SK-N-SH (cell line): Measurements from ENCODE around the gene KIF4A. TPM values are rescaled to one million over a fixed set of nuclear protein-coding genes. Genes with fewer than 3 reads are reported as not detected.
"Not testable (repeated sequence)": the region's sequence is repeated elsewhere in the genome, so short reads cannot be mapped to it uniquely, and the experiment has no call there.

Source experiments
- CTCF ChIA-PET: fragments of 300-600, 350-600 bp; formaldehyde crosslinking; extraction: SDS; loops from one replicate; lab custom pipeline; 2021; lab: Yijun Ruan, JAX
- POLR2A ChIA-PET: fragments of 350-600 bp; sonication (Branson Sonifier 250); formaldehyde crosslinking; extraction: SDS; loops from one replicate; lab custom pipeline; 2020; ENCODE audit warnings: antibody characterized with exemption, inconsistent platforms; lab: Yijun Ruan, JAX
- DNase-seq: peaks from one replicate; pipeline ENCODE4 v3.0.0; 2012
- H2AFZ ChIP-seq: fragments of 200-600 bp; sonication (generic); 2 replicates; pipeline ENCODE4 v1.8.1; 2016; ENCODE audit warnings: antibody characterized with exemption, mild to moderate bottlenecking, low read depth
- H3F3A ChIP-seq: fragments of 200-600 bp; sonication (generic); replicated peaks from 2 replicates; pipeline ENCODE3; 2016; ENCODE audit warnings: antibody characterized with exemption, mild to moderate bottlenecking; ENCODE audit not compliant: insufficient read depth
- H3K27ac ChIP-seq, 2 experiments: fragments of 200-500 bp in 1 of 2; fragments of 200-600 bp in 1 of 2; sonication (Bioruptor generic) in 1 of 2; sonication (generic), shearing (Covaris generic) in 1 of 2; 2 replicates each; pipeline versions ENCODE4 v1.5.1 to v1.6.1; 2014 to 2016; ENCODE audit warnings: low read depth in 2 of 2, inconsistent platforms in 1 of 2, low read length in 1 of 2, mild to moderate bottlenecking in 1 of 2, mixed read lengths in 1 of 2
- H3K27me3 ChIP-seq: fragments of 200-600 bp; sonication (generic), shearing (Covaris generic); 2 replicates; pipeline ENCODE4 v1.6.1; 2016; ENCODE audit warnings: mixed run types; ENCODE audit not compliant: insufficient read depth
- H3K36me3 ChIP-seq, 2 experiments: fragments of 200-500 bp in 1 of 2; fragments of 200-600 bp in 1 of 2; sonication (Bioruptor generic) in 1 of 2; sonication (generic) in 1 of 2; replicated peaks in 1 of 2; 2 replicates each; pipeline versions ENCODE3 to v1.5.1; 2014 to 2016; ENCODE audit warnings: low read length in 1 of 2, mild to moderate bottlenecking in 1 of 2; ENCODE audit not compliant: insufficient read depth in 2 of 2, control insufficient read depth in 1 of 2
- H3K4me1 ChIP-seq, 2 experiments: fragments of 200-500 bp in 1 of 2; fragments of 200-600 bp in 1 of 2; sonication (Bioruptor generic) in 1 of 2; sonication (generic), shearing (Covaris generic) in 1 of 2; 2 replicates each; pipeline versions ENCODE4 v1.5.1 to v1.6.1; 2014 to 2016; ENCODE audit warnings: low read depth in 1 of 2, low read length in 1 of 2, mixed run types in 1 of 2; ENCODE audit not compliant: insufficient read depth in 2 of 2, control insufficient read depth in 1 of 2
- H3K4me2 ChIP-seq: fragments of 200-600 bp; sonication (generic), shearing (Covaris generic); 2 replicates; pipeline ENCODE4 v1.6.1; 2017; ENCODE audit warnings: mixed run types
- H3K4me3 ChIP-seq, 2 experiments: fragments of 200-500 bp in 1 of 2; fragments of 200-600 bp in 1 of 2; sonication (Bioruptor generic) in 1 of 2; sonication (generic), shearing (Covaris generic) in 1 of 2; 2 replicates each; pipeline versions ENCODE4 v1.5.1 to v1.8.1; 2014 to 2016; ENCODE audit warnings: low read depth in 2 of 2, inconsistent platforms in 1 of 2, low read length in 1 of 2, mild to moderate bottlenecking in 1 of 2, mixed read lengths in 1 of 2, moderate library complexity in 1 of 2
- H3K79me2 ChIP-seq: fragments of 200-600 bp; sonication (generic); 2 replicates; pipeline ENCODE4 v1.8.1; 2017; ENCODE audit warnings: mild to moderate bottlenecking; ENCODE audit not compliant: insufficient read depth
- H3K9ac ChIP-seq: fragments of 200-600 bp; sonication (generic); 2 replicates; pipeline ENCODE4 v1.6.1; 2017; ENCODE audit warnings: mixed run types
- H3K9me2 ChIP-seq: fragments of 200-600 bp; sonication (generic); 2 replicates; pipeline ENCODE4 v1.6.1; 2017; ENCODE audit warnings: mixed run types
- H3K9me3 ChIP-seq: fragments of 200-600 bp; sonication (generic); 2 replicates; pipeline ENCODE4 v1.6.1; 2017; ENCODE audit warnings: mixed run types, mild to moderate bottlenecking, moderate library complexity
- H4K20me1 ChIP-seq: fragments of 200-600 bp; sonication (generic); 2 replicates; pipeline ENCODE4 v1.6.1; 2017; ENCODE audit warnings: mild to moderate bottlenecking, mixed run types; ENCODE audit not compliant: insufficient read depth
- CHD2 ChIP-seq: fragments of 150-350 bp; IDR thresholded peaks from 2 replicates; pipeline ENCODE4 v1.6.1; 2018; ENCODE audit warnings: low read length; ENCODE audit not compliant: partially characterized antibody
- CTCF ChIP-seq: fragments of 200-600 bp; sonication (generic); IDR thresholded peaks from 2 replicates; pipeline ENCODE4 v1.6.1; 2017; ENCODE audit warnings: antibody characterized with exemption, mild to moderate bottlenecking, moderate library complexity
- FOSL2 ChIP-seq: IDR thresholded peaks from 2 replicates; pipeline ENCODE4 v1.4.0; 2012; ENCODE audit warnings: low read depth, mild to moderate bottlenecking, moderate library complexity, borderline replicate concordance
- FOXM1 ChIP-seq: IDR thresholded peaks from 2 replicates; pipeline ENCODE4 v1.4.0; 2012; ENCODE audit warnings: low read depth, mild to moderate bottlenecking
- GABPA ChIP-seq: IDR thresholded peaks from 2 replicates; pipeline ENCODE4 v1.4.0; 2012; ENCODE audit warnings: low read depth, mild to moderate bottlenecking
- GATA2 ChIP-seq: sonication (generic); formaldehyde crosslinking; IDR thresholded peaks from 2 replicates; pipeline ENCODE4 v1.5.0; 2020; ENCODE audit warnings: mild to moderate bottlenecking, missing genetic modification reagents
- IRF3 ChIP-seq: fragments of 150-350 bp; IDR thresholded peaks from 2 replicates; pipeline ENCODE4 v1.6.1; 2016; ENCODE audit warnings: mild to moderate bottlenecking, low read depth, low read length
- MAX ChIP-seq: IDR thresholded peaks from 2 replicates; pipeline ENCODE4 v1.4.0; 2012; ENCODE audit warnings: low read depth
- MEF2A ChIP-seq: IDR thresholded peaks from 2 replicates; pipeline ENCODE4 v1.4.0; 2012; ENCODE audit warnings: low read depth, borderline replicate concordance
- MXI1 ChIP-seq: IDR thresholded peaks from 2 replicates; pipeline ENCODE4 v1.6.1; 2012; ENCODE audit warnings: mild to moderate bottlenecking, low read depth, low read length, improper control_type of control experiment
- POLR2AphosphoS5 ChIP-seq: IDR thresholded peaks from 2 replicates; pipeline ENCODE4 v1.6.1; 2012; ENCODE audit warnings: low read depth, low read length
- RAD21 ChIP-seq: IDR thresholded peaks from 2 replicates; pipeline ENCODE4 v1.6.1; 2012; ENCODE audit warnings: mild to moderate bottlenecking, low read length
- RCOR1 ChIP-seq: fragments of 150-350 bp; IDR thresholded peaks from 2 replicates; pipeline ENCODE4 v1.6.1; 2017; ENCODE audit warnings: antibody characterized with exemption, low read length
- RFX5 ChIP-seq: IDR thresholded peaks from 2 replicates; pipeline ENCODE4 v1.6.1; 2012; ENCODE audit warnings: mild to moderate bottlenecking, improper control_type of control experiment, low read length
- RXRA ChIP-seq: IDR thresholded peaks from 2 replicates; pipeline ENCODE4 v1.4.0; 2012; ENCODE audit warnings: low read depth, mild to moderate bottlenecking, borderline replicate concordance
- SIN3A ChIP-seq: IDR thresholded peaks from 2 replicates; pipeline ENCODE4 v1.6.1; 2012; ENCODE audit warnings: low read depth, mild to moderate bottlenecking, low read length, moderate library complexity, borderline replicate concordance
- SMC3 ChIP-seq: IDR thresholded peaks from 2 replicates; pipeline ENCODE4 v1.6.1; 2012; ENCODE audit warnings: low read depth, low read length, improper control_type of control experiment
- TAF1 ChIP-seq: IDR thresholded peaks from 2 replicates; pipeline ENCODE4 v1.6.1; 2012; ENCODE audit warnings: low read depth, mild to moderate bottlenecking, low read length, moderate library complexity, borderline replicate concordance
- USF1 ChIP-seq: IDR thresholded peaks from 2 replicates; pipeline ENCODE4 v1.4.0; 2012; ENCODE audit warnings: low read depth, borderline replicate concordance
- WGBS: methylation state at CpG from one replicate; pipeline ENCODE4 v1.1.6; 2017; ENCODE audit warnings: low lambda C conversion rate; 5-methylcytosine and 5-hydroxymethylcytosine counted together
- polyA plus RNA-seq, 3 experiments: library from polyadenylated mRNA; depleted of rRNA; stranded (reverse); fragments of >200 nt; gene quantifications; 2 replicates each; pipeline ENCODE4 v1.2.3, GENCODE V29; 2012

The KIF4A gene
- polyA plus RNA-seq, 1 of the 3 experiments (the other 2 are of a cell fraction): 11.5 TPM

- TF ChIP-seq IRF3: no peak
- no peak for TF ChIP-seq CHD2
- TF ChIP-seq MAX: no peak
- TF ChIP-seq SIN3A: no peak
- no peak for TF ChIP-seq RFX5
- TF ChIP-seq CTCF: no peak
- TF ChIP-seq RAD21: no peak
- no peak for TF ChIP-seq POLR2AphosphoS5
- no peak for TF ChIP-seq FOXM1
- no peak for TF ChIP-seq USF1
- TF ChIP-seq RXRA: no peak
These were observed 69.6 kb downstream of the KIF4A start (continued) for GRCh38 chrX:70359458-70359857.

- no peak for DNase-seq
- H3K4me1 ChIP-seq: no peaks in the 10 kb centered on the region
- no peaks in the 10 kb centered on the region for H3K27me3 ChIP-seq
- H2AFZ ChIP-seq: no peak overlapping the region
- no peaks in the 10 kb centered on the region for H3F3A ChIP-seq
- no peaks in the 10 kb centered on the region for H4K20me1 ChIP-seq
- no peaks in the 10 kb centered on the region for H3K9me3 ChIP-seq
- no peak overlapping the region for H3K4me3 ChIP-seq
- WGBS: 58% methylated on average over 10 of the region's 10 CpGs
- POLR2A ChIA-PET: no interaction called here
- peaks cover 5% of the 10 kb centered on the region; the same call in 1 of the 2 replicates for H3K79me2 ChIP-seq
- H3K27ac ChIP-seq: no peak overlapping the region
- no peak overlapping the region for H3K4me2 ChIP-seq
- peaks cover 5 to 13% of the 10 kb centered on the region in 2 experiments for H3K36me3 ChIP-seq
- no peak overlapping the region for H3K9ac ChIP-seq
- CTCF ChIA-PET: no interaction called here
- no peaks in the 10 kb centered on the region for H3K9me2 ChIP-seq
- TF ChIP-seq RAD21 (no peak), RXRA (no peak), RCOR1 (no peak), USF1 (no peak), TAF1 (no peak), IRF3 (no peak), RFX5 (no peak), GABPA (no peak), MEF2A (no peak), CHD2 (no peak), FOXM1 (no peak), GATA2 (CRISPR knock-in tag) (no peak), MXI1 (no peak), FOSL2 (no peak), SMC3 (no peak), POLR2AphosphoS5 (no peak)
These were observed 70.5 kb downstream of the KIF4A start for GRCh38 chrX:70360366-70360765.

- DNase-seq, H3K27ac ChIP-seq, H3K36me3 ChIP-seq, H3K9me3 ChIP-seq, H3F3A ChIP-seq, H3K9me2 ChIP-seq, H3K4me2 ChIP-seq, H3K4me1 ChIP-seq, CTCF ChIA-PET, H2AFZ ChIP-seq, H3K9ac ChIP-seq, H3K27me3 ChIP-seq, H4K20me1 ChIP-seq, POLR2A ChIA-PET, H3K79me2 ChIP-seq, H3K4me3 ChIP-seq: not testable (repeated sequence)
- WGBS: 91% methylated on average over 5 of the region's 7 CpGs
These were observed 78.8 kb downstream of the KIF4A start for GRCh38 chrX:70368731-70369130.
